ENCODE results near the gene TNK1. TPM values are rescaled to one million over a fixed set of nuclear protein-coding genes. Genes with fewer than 3 reads are reported as not detected.
"Not testable (repeated sequence)": the region's sequence is repeated elsewhere in the genome, so short reads cannot be mapped to it uniquely, and the experiment has no call there.

Gene TNK1
- total RNA-seq, result under 1 TPM; 0.25 to 0.86 TPM

GRCh38 chr17:7380855-7381683 is at the start of gene TNK1:
Gene TNK1, plus strand, starts transcription at chr17:7381089. Its CDS starts 1,838 bp downstream, at chr17:7382927.
- Mint-ChIP-seq H3K36me3 (ENCODE audit: low read depth) (no peaks in the 10 kb centered on the region), H3K27ac (no peak within 1 kb of the TSS), H3K9me3 (peaks cover 5% of the 10 kb centered on the region), H3K4me1 (peaks cover 9% of the 10 kb centered on the region), H3K27me3 (peaks cover 40% of the 10 kb centered on the region), H3K4me3 (no peak within 1 kb of the TSS)
- no peak for DNase-seq
- ChIA-PET POLR2A (interaction anchor here (1.2 to 1.8 kb wide), 2 partner anchors 8 to 59 kb away, joined by 5 read pairs; no protein-coding TSS in a partner anchor), CTCF (no interaction called here)

- CTCF ChIA-PET, result no interaction called here
- Mint-ChIP-seq H3K36me3 (ENCODE audit: low read depth) (peaks cover 3% of the 10 kb centered on the region), H3K27ac (peak overlapping the region; percentile 74)
Observed at GRCh38 chr17:7332111-7332510, 48.8 kb upstream of the TNK1 start.

GRCh38 chr17:7332600-7333069 is 48.3 kb upstream of the TNK1 start:
- H3K9me3 Mint-ChIP-seq; H3K36me3 Mint-ChIP-seq (ENCODE audit: low read depth); CTCF ChIA-PET; H3K27me3 Mint-ChIP-seq: not testable (repeated sequence)
- DNase-seq, result peak; percentile 52
- peaks cover 65% of the 10 kb centered on the region for H3K4me1 Mint-ChIP-seq
- POLR2A ChIA-PET, result interaction anchor here (1.0 to 1.5 kb wide), 2 partner anchors 17 to 24 kb away, joined by 3 to 4 read pairs; partner anchors contain the start of gene GPS2
- H3K4me3 Mint-ChIP-seq, result peak overlapping the region; percentile 46
- peak overlapping the region; percentile 74 for H3K27ac Mint-ChIP-seq

More at GRCh38 chr17:7332111-7332510, 48.8 kb upstream of the TNK1 start:
- Mint-ChIP-seq H3K4me1 (peaks cover 66% of the 10 kb centered on the region), H3K27me3 (no peaks in the 10 kb centered on the region), H3K9me3 (no peaks in the 10 kb centered on the region), H3K4me3 (peak overlapping the region; percentile 46)
- POLR2A ChIA-PET, result interaction anchor here (1.0 to 1.5 kb wide), 2 partner anchors 17 to 24 kb away, joined by 3 to 4 read pairs; partner anchors contain the start of gene GPS2
- DNase-seq, result no peak

DNA sequence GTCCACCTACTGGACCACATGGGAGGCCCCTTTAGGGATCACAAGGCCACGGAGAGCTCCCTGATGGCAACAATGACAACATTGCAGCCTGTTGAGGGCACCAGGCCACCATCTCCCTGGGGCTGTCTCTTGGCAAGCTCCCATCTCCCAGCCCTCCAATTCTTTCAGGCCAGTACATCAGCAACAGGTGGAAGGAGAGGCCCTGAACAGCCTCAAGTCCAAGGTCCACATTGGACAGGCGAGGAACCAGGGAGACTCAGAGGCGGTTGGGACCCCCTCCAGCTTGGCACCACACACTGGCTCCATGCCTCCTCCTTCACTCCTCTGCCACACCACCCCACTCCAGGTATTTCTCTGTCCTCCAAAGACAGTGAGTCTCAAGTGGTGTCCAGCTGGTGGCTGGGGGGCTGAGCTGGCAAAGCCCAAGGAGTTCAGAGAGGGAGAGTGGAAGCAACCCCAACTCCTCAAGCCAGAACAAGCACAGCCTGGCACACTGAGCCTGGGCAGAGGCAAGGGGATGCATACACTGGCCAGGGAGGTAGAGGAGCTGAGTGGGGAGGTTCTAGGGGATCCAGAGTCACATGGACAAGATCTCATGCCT is 45.9 kb upstream of the TNK1 start:
- no peak for DNase-seq
- Mint-ChIP-seq H3K4me1 (peaks cover 58% of the 10 kb centered on the region), H3K27me3 (no peaks in the 10 kb centered on the region), H3K36me3 (ENCODE audit: low read depth) (peaks cover 22% of the 10 kb centered on the region), H3K27ac (peak overlapping the region; percentile 91), H3K9me3 (no peaks in the 10 kb centered on the region), H3K4me3 (peak overlapping the region; percentile 40)
- CTCF ChIA-PET, result interaction anchor here (1.0 to 3.3 kb wide), 3 partner anchors 11 to 101 kb away, joined by 4 to 18 read pairs (median 10); no protein-coding TSS in a partner anchor
- POLR2A ChIA-PET, result interaction anchor here (0.9 to 5.0 kb wide), 9 partner anchors 10 to 238 kb away, joined by 3 to 109 read pairs (median 10); partner anchors contain the start of genes GPS2 and POLR2A

DNA sequence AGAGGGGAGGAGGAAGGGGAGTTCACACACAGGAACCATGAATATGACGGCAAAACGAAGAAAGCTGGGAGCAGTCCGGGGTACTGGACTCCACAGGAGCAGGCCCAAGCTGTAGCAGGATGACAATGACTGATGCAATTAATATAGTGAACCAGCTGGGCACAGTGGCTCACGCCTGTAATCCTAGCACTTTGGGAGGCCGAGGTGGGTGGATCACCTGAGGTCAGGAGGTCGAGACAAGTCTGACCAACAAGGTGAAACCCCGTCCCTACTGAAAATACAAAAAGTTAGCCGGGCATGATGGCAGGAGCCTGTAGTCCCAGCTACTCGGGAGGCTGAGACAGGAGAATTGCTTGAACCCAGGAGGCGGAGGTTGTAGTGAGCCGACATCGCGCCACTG is 45.1 kb upstream of the TNK1 start:
- Mint-ChIP-seq H3K36me3 (ENCODE audit: low read depth) (peaks cover 26% of the 10 kb centered on the region), H3K4me3 (peak overlapping the region; percentile 91), H3K27ac (peak overlapping the region; percentile 91), H3K4me1 (peaks cover 59% of the 10 kb centered on the region)
- H3K27me3 Mint-ChIP-seq, DNase-seq, H3K9me3 Mint-ChIP-seq: not testable (repeated sequence)
- ChIA-PET POLR2A (interaction anchor here (0.7 to 6.7 kb wide), 26 partner anchors 9 to 351 kb away, joined by 3 to 109 read pairs (median 8); partner anchors contain the start of genes CD68, FGF11, GPS2 and MPDU1), CTCF (interaction anchor here (0.8 to 3.3 kb wide), 12 partner anchors 10 to 783 kb away, joined by 3 to 48 read pairs (median 8); partner anchors contain the start of genes GPS2 and TMEM95)

DNA sequence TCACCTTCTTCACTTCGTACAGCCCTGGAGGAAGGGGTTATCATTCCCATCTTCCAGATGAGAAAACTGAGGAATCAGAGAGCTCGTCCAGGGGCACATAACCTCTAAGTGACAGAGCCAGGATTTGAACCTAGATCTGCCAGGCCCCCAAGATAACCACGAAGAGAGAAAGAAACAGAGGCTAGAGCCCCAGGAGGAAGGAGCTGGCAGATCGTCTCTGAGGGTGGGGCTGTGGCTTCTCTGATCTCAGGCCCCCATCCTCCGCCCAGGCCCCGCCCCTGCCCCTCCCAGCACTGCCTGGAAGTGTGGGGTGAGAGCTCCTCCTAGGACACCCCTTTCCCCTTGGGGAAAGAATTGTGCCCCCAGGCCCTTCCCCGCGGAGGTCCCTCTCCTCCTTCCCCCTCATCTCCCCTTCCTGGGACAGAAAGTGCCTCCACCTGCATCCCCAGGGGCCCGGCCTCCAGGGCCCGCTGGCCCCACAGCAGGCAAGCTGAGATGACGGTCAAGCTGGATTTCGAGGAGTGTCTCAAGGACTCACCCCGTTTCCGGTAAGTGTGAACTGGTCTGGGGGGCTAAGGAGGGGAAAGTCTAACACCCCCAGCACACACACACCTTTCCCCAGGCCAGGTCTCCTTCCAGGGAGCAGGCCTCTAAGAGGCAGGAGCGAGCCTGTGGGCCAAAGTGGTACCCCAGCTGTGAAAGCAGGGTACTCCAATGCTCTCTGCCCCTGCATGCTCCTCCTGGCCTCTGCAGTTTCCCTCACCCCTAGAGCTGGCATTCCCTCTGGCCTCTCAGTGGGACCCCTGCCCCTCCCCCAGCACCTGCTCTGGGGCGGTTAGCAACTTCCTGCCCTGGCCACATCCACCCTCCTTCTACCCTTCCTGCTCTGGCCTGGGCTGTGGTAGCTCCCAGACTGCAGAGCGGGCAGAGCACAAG is 44.4 kb upstream of the TNK1 start, which contains the start of gene ACAP1:
Gene ACAP1 (plus strand): TSS at position 290 of the 936 bp plus-strand sequence. CDS start 206 bp downstream, at position 496.
- H3K4me1 Mint-ChIP-seq, result peaks cover 59% of the 10 kb centered on the region
- no peaks in the 10 kb centered on the region for H3K27me3 Mint-ChIP-seq
- H3K9me3 Mint-ChIP-seq, result no peaks in the 10 kb centered on the region
- peak; percentile 93 for DNase-seq
- CTCF ChIA-PET, result interaction anchor here (0.6 to 3.3 kb wide), 19 partner anchors 9 to 783 kb away, joined by 3 to 48 read pairs (median 5); partner anchors contain the start of genes GPS2, TMEM102 and TMEM95
- peak within 1 kb of the TSS; percentile 91 for H3K4me3 Mint-ChIP-seq
- H3K36me3 Mint-ChIP-seq (ENCODE audit: low read depth), result peaks cover 29% of the 10 kb centered on the region
- POLR2A ChIA-PET, result interaction anchor here (0.6 to 6.7 kb wide), 36 partner anchors 7 to 820 kb away, joined by 3 to 109 read pairs (median 6); partner anchors contain the start of genes CD68, CTDNEP1, FGF11 and GPS2
- H3K27ac Mint-ChIP-seq, result peak within 1 kb of the TSS; percentile 91

DNA sequence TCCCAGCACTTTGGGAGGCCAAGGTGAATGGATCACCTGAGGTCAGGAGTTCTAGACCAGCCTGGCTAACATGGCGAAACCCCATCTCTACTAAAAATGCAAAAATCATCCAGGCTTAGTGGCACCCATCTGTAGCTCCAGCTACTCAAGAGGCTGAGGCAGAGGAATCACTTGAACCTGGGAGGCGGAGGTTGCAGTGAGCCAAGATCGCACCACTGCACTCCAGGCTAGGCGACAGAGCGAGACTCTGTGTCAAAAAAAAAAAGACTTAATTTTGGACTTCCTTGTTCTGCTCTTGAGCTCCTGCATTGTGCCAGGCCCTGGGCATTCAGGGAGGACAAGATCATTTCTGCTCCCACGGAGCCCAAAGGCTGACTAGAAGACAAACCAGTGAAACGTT is 43.3 kb upstream of the TNK1 start:
- peak overlapping the region; percentile 91 for H3K27ac Mint-ChIP-seq
- not testable (repeated sequence) for H3K9me3 Mint-ChIP-seq, DNase-seq, H3K27me3 Mint-ChIP-seq
- CTCF ChIA-PET, result interaction anchor here (0.8 to 3.3 kb wide), 9 partner anchors 8 to 56 kb away, joined by 3 to 48 read pairs (median 13); partner anchors contain the start of genes GPS2 and TMEM95
- peak overlapping the region; percentile 91 for H3K4me3 Mint-ChIP-seq
- peaks cover 39% of the 10 kb centered on the region for H3K36me3 Mint-ChIP-seq (ENCODE audit: low read depth)
- peaks cover 56% of the 10 kb centered on the region for H3K4me1 Mint-ChIP-seq
- POLR2A ChIA-PET, result interaction anchor here (0.7 to 6.7 kb wide), 22 partner anchors 7 to 349 kb away, joined by 3 to 109 read pairs (median 12); partner anchors contain the start of genes GPS2, MPDU1, NEURL4 and POLR2A

DNA sequence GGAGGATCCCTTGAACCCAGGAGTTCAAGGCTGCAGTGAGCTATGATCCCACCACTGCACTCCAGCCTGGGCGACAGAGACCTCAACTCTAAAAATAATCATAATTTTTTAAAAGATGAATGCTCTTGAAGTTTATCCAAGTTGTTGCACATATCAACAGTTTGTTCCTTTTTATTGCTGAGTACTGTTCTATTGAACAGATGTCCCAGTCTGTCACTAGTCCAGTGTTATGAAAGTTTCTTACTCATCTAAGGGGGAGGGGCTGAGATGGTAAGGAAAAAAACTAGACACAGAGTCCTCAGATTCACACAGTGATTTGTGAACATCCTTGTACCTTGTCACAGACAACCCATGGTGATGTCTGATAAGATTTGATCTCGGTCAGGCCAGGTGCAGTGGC is 40.7 kb upstream of the TNK1 start:
- no peak overlapping the region for H3K4me3 Mint-ChIP-seq
- peaks cover 61% of the 10 kb centered on the region for H3K36me3 Mint-ChIP-seq (ENCODE audit: low read depth)
- no peak for DNase-seq
- H3K9me3 Mint-ChIP-seq, result no peaks in the 10 kb centered on the region
- no peaks in the 10 kb centered on the region for H3K27me3 Mint-ChIP-seq
- ChIA-PET POLR2A (interaction anchor here (1.6 to 6.7 kb wide), 2 partner anchors 9 to 14 kb away, joined by 4 to 86 read pairs; no protein-coding TSS in a partner anchor), CTCF (no interaction called here)
- peaks cover 47% of the 10 kb centered on the region for H3K4me1 Mint-ChIP-seq
- no peak overlapping the region for H3K27ac Mint-ChIP-seq

DNA sequence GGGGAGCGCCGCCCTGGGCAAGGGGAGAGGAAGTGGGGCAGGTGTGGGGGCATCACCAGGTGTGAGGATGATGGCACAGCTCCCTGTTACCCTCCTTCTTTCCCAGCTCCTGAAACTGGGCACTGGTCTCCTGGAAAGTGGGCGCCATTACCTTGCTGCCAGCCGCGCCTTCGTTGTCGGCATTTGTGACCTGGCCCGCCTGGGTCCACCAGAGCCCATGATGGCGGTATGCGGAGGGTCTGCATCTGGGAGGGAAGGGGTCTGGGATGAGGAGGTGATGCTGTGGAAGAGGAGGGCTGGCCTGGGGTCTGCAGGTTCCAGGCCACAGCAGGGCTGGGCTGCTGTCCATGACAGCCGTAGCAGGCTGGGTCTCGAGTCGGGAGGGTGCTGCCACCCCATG is 39.0 kb upstream of the TNK1 start:
- H3K9me3 Mint-ChIP-seq, result no peaks in the 10 kb centered on the region
- no peaks in the 10 kb centered on the region for H3K27me3 Mint-ChIP-seq
- peaks cover 72% of the 10 kb centered on the region for H3K36me3 Mint-ChIP-seq (ENCODE audit: low read depth)
- H3K4me3 Mint-ChIP-seq, result no peak overlapping the region
- POLR2A ChIA-PET, result interaction anchor here (6.7 kb wide), 1 partner anchor 7 kb away, joined by 86 read pairs; no protein-coding TSS in a partner anchor
- H3K27ac Mint-ChIP-seq, result no peak overlapping the region
- CTCF ChIA-PET, result interaction anchor here (0.9 kb wide), 1 partner anchor 12 kb away, joined by 3 read pairs; no protein-coding TSS in a partner anchor
- DNase-seq, result no peak
- peaks cover 36% of the 10 kb centered on the region for H3K4me1 Mint-ChIP-seq

DNA sequence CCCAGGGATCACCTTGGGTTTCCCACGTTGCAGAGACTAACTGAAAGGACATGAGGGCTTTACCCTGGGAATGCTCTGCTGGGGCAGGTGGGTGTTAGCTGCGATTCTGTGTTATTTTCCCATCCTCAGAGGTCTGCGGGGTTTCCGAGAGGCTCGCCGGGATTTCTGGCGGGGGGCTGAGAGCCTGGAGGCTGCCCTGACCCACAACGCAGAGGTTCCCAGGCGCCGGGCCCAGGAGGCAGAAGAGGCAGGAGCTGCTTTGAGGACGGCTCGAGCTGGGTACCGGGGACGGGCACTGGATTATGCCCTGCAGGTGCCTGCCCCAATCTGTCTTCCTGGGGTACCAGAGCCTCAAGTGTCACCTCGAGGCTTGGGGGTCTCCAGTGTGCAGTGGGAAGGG is 37.6 kb upstream of the TNK1 start:
- no peak overlapping the region for H3K27ac Mint-ChIP-seq
- POLR2A ChIA-PET, result interaction anchor here (0.9 to 3.5 kb wide), 3 partner anchors 14 to 140 kb away, joined by 3 to 18 read pairs (median 4); partner anchors contain the start of gene NEURL4
- peaks cover 69% of the 10 kb centered on the region for H3K36me3 Mint-ChIP-seq (ENCODE audit: low read depth)
- no peak overlapping the region for H3K4me3 Mint-ChIP-seq
- CTCF ChIA-PET, result interaction anchor here (0.6 kb wide), 1 partner anchor 262 kb away, joined by 4 read pairs; no protein-coding TSS in a partner anchor
- H3K4me1 Mint-ChIP-seq, result peaks cover 34% of the 10 kb centered on the region
- H3K27me3 Mint-ChIP-seq, result no peaks in the 10 kb centered on the region
- no peak for DNase-seq
- H3K9me3 Mint-ChIP-seq, result no peaks in the 10 kb centered on the region

- Mint-ChIP-seq H3K4me1 (peaks cover 43% of the 10 kb centered on the region), H3K9me3 (no peaks in the 10 kb centered on the region), H3K36me3 (ENCODE audit: low read depth) (peaks cover 74% of the 10 kb centered on the region), H3K4me3 (no peak overlapping the region), H3K27me3 (no peaks in the 10 kb centered on the region), H3K27ac (no peak overlapping the region)
- DNase-seq, result no peak
- CTCF ChIA-PET, result interaction anchor here (2.1 to 3.1 kb wide), 2 partner anchors 11 to 17 kb away, joined by 4 to 18 read pairs; partner anchors contain the start of gene ACAP1
- POLR2A ChIA-PET, result interaction anchor here (4.3 to 5.9 kb wide), 2 partner anchors 8 to 24 kb away, joined by 16 to 86 read pairs; partner anchors contain the start of gene ACAP1
Observed at GRCh38 chr17:7346761-7347614, 33.9 kb upstream of the TNK1 start.
